ENCODE data around the gene RAPGEFL1.

Gene RAPGEFL1

GRCh38 chr17:40181205-40181604 lies 3.9 kb downstream of the RAPGEFL1 start:
- TF ChIP-seq SIN3A (IDR thresholded peaks at IDR 0.05; ENCODE audit: borderline replicate concordance, insufficient read depth, low read length) = no peak
- TF ChIP-seq REST (IDR thresholded peaks at IDR 0.05; ENCODE audit: insufficient read depth in 1 of 2, low read depth in 2 of 2, low read length in 2 of 2) = no peak
- TF ChIP-seq FOXP2 (optimal IDR thresholded peaks at IDR 0.05; ENCODE audit: borderline replicate concordance, extremely low read depth, extremely low read length, insufficient read depth) = no peak
- no peak for TF ChIP-seq POLR2AphosphoS5 (IDR thresholded peaks at IDR 0.05; ENCODE audit: low read depth, low read length)
- no peak for TF ChIP-seq TAF1 (IDR thresholded peaks at IDR 0.05; ENCODE audit: borderline replicate concordance, insufficient read depth, low read length)

- TF ChIP-seq FOXP2 (optimal IDR thresholded peaks at IDR 0.05; ENCODE audit: borderline replicate concordance, extremely low read depth, extremely low read length, insufficient read depth) (no peak), REST (IDR thresholded peaks at IDR 0.05; ENCODE audit: insufficient read depth in 1 of 2, low read depth in 2 of 2, low read length in 2 of 2) (no peak), SIN3A (IDR thresholded peaks at IDR 0.05; ENCODE audit: borderline replicate concordance, insufficient read depth, low read length) (no peak), TAF1 (IDR thresholded peaks at IDR 0.05; ENCODE audit: borderline replicate concordance, insufficient read depth, low read length) (no peak), POLR2AphosphoS5 (IDR thresholded peaks at IDR 0.05; ENCODE audit: low read depth, low read length) (no peak)
Measured at GRCh38 chr17:40182606-40183005, 5.3 kb downstream of the RAPGEFL1 start.

- TF ChIP-seq FOXP2 (optimal IDR thresholded peaks at IDR 0.05; ENCODE audit: borderline replicate concordance, extremely low read depth, extremely low read length, insufficient read depth) (no peak), SIN3A (IDR thresholded peaks at IDR 0.05; ENCODE audit: borderline replicate concordance, insufficient read depth, low read length) (no peak), POLR2AphosphoS5 (IDR thresholded peaks at IDR 0.05; ENCODE audit: low read depth, low read length) (no peak), TAF1 (IDR thresholded peaks at IDR 0.05; ENCODE audit: borderline replicate concordance, insufficient read depth, low read length) (no peak), REST (IDR thresholded peaks at IDR 0.05; ENCODE audit: insufficient read depth in 1 of 2, low read depth in 2 of 2, low read length in 2 of 2) (no peak)
Measured at GRCh38 chr17:40187238-40187637, 10.0 kb downstream of the RAPGEFL1 start.

- TF ChIP-seq FOXP2 (optimal IDR thresholded peaks at IDR 0.05; ENCODE audit: borderline replicate concordance, extremely low read depth, extremely low read length, insufficient read depth) (no peak), SIN3A (IDR thresholded peaks at IDR 0.05; ENCODE audit: borderline replicate concordance, insufficient read depth, low read length) (no peak), TAF1 (IDR thresholded peaks at IDR 0.05; ENCODE audit: borderline replicate concordance, insufficient read depth, low read length) (no peak), POLR2AphosphoS5 (IDR thresholded peaks at IDR 0.05; ENCODE audit: low read depth, low read length) (no peak), REST (IDR thresholded peaks at IDR 0.05; ENCODE audit: insufficient read depth in 1 of 2, low read depth in 2 of 2, low read length in 2 of 2) (no peak)
Measured at GRCh38 chr17:40188694-40189093, 11.4 kb downstream of the RAPGEFL1 start.

All from PFSK-1 (cell line).